KOPT-K1 (cell line): ENCODE data around the gene DNAJC18.
"Not testable (repeated sequence)": the region's sequence is repeated elsewhere in the genome, so short reads cannot be mapped to it uniquely, and the experiment has no call there.

ENCODE experiments used
- H3K27ac ChIP-seq: fragments of 200-600 bp; sonication (generic); 2 replicates; pipeline ENCODE4 v1.5.1; 2016; ENCODE audit warnings: antibody characterized with exemption, mild to moderate bottlenecking, low read depth, low read length; ENCODE audit not compliant: poor library complexity, severe bottlenecking
- H3K36me3 ChIP-seq: fragments of 200-600 bp; sonication (generic); 2 replicates; pipeline ENCODE4 v1.5.1; 2017; ENCODE audit warnings: antibody characterized with exemption, mild to moderate bottlenecking, low read length, moderate library complexity; ENCODE audit not compliant: insufficient read depth
- H3K9me3 ChIP-seq: fragments of 200-600 bp; sonication (generic); 2 replicates; pipeline ENCODE4 v1.5.1; 2017; ENCODE audit warnings: antibody characterized with exemption, low read length, mild to moderate bottlenecking; ENCODE audit not compliant: insufficient read depth, poor library complexity, severe bottlenecking

The DNAJC18 gene

DNA sequence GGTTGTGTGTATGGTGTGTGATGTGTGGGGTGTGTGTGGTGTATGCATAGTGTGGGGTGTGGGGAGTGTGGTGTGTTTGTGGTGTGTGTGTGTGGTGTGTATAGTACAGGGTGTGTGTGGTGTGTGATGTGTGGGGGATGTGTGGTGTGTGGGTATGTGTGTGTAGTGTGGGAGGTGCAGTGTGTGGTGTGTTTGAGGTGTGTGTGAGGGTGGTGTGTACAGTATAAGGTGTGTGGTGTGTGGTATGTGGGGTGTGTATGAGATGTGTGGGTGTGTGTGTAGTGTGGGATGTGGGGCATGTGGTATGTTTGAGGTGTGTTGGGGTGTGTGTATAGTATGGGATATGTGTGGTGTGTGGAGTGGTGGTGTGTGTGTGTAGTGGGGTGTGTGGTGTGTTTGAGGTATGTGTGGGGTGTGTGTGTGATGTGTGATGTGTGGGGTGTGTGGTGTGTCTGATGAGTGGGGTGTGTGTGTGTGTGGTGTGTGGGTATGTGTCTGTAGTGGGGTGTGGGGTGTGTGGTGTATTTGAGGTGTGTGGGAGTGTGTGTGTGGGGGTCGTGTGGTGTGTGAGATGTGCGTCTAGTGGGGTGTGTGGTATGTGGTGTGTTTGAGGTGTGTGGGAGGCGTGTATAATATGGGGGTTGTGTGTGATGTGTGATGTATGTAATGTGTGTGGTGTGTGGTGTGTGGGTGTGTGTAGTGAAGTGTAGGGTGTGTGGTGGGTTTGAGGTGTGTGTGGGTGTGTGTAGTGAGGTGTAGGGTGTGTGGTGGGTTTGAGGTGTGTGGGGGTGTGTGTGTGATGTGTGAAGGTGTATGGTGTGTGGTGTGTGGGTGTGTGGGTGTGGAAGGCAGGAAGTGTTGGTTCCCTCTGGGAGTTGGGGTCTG, 14.6 kb upstream of the DNAJC18 start:
- Histone ChIP-seq H3K36me3 (no peaks in the 10 kb centered on the region), H3K27ac (no peak overlapping the region), H3K9me3 (no peaks in the 10 kb centered on the region)

DNA sequence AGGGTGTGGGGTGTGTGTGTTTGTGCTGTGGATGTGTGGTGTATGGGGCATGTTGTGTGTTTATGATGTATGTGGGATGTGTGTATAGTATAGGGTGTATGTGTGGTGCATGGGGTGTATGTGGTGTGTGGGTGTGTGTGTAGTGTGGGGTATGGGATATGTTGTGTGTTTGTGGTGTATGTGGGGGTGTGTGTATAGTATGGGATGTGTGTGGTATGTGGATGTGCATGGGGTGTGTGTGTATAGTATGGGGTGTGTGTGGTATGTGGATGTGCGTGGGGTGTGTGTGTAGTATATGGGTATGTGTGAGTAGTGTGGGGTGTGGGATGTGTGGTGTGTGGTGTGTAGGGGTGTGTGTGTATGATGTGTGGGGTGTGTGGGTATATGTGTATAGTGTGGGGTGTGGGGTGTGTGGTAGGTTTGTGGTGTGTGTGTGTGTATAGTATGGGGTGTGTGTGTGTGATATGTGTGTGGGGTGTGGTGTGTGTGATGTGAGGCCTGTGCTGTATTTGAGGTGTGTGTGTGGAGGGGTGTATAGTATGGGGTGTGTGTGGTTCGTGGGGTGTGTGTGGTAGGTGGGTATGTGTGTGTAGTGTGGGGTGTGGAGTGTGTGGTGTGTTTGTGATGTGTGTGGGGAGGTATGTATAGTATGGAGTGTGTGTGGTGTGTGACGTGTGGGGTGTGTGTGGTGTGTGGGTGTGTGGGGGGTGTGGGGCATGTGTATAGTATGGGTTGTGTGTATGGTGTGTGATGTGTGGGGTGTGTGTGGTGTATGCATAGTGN, 12.7 kb upstream of the DNAJC18 start:
- Histone ChIP-seq H3K36me3 (no peaks in the 10 kb centered on the region), H3K9me3 (no peaks in the 10 kb centered on the region), H3K27ac (no peak overlapping the region)

DNA sequence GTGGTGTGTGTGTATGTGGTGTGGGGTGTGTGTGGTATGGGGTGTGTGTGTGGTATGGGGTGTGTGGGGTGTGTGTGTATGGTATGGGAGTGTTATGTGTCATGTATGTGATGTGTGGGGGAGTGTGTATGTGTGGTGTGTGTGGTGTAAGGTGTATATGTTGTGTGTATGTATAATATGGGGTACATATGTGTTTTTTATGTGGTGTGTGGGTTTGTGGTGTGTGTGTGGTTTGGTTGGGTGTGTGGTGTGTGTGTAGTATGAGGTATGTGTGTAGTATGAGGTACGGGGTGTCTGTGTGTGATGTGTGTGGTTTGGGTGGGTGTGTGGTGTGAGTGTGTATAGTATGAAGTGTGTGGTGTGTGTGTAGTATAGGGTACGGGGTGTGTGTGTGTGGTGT, 11.9 kb upstream of the DNAJC18 start:
- H3K27ac ChIP-seq = no peak overlapping the region
- H3K36me3 ChIP-seq = no peaks in the 10 kb centered on the region

GRCh38 chr5:139446956-139447779, 7.8 kb upstream of the DNAJC18 start:
- Histone ChIP-seq H3K27ac (no peak overlapping the region), H3K36me3 (no peaks in the 10 kb centered on the region), H3K9me3 (no peaks in the 10 kb centered on the region)

More for the DNA sequence above, 11.9 kb upstream of the DNAJC18 start:
- no peaks in the 10 kb centered on the region for H3K9me3 ChIP-seq

DNA sequence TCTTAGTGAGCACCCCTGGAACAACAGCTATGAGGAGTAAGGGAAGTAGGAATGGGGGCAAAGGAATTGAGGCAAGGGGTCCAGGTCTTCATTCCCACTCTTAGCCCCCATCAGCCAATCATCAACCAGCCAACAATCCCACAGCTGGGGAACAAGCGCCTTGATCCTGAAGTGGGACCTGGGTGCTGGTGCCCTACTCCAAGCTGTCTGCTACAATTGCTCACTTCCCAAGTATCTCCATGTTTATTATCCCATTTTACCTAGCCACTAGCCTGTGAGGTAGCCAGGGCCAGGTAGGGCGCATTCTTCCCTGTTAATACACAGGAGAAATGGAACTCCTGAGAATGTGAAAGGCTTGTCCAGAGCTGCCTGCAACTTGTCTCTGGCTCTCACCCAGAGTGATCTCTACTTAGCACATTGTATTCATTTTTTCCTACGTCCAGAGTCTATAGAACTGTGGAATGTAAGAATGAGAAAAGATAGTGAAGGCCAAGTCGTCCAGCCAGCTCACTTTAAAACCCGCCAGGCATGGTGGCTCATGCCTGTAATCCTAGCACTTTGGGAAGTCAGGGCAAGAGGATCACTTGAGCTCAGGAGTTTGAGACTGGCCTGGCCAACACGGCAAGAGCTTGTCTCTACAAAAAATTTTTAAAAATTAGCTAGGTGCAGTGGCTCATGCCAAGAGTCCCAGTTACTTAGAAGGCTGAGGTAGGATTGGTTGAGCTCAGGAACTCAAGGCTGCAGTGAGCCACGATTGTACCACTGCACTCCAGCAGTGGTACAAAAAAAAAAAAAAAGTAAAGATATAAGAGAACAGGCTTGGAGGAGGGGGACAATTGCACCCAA, 6.2 kb upstream of the DNAJC18 start:
- no peaks in the 10 kb centered on the region for H3K36me3 ChIP-seq
- H3K27ac ChIP-seq = no peak overlapping the region
- H3K9me3 ChIP-seq = no peaks in the 10 kb centered on the region

DNA sequence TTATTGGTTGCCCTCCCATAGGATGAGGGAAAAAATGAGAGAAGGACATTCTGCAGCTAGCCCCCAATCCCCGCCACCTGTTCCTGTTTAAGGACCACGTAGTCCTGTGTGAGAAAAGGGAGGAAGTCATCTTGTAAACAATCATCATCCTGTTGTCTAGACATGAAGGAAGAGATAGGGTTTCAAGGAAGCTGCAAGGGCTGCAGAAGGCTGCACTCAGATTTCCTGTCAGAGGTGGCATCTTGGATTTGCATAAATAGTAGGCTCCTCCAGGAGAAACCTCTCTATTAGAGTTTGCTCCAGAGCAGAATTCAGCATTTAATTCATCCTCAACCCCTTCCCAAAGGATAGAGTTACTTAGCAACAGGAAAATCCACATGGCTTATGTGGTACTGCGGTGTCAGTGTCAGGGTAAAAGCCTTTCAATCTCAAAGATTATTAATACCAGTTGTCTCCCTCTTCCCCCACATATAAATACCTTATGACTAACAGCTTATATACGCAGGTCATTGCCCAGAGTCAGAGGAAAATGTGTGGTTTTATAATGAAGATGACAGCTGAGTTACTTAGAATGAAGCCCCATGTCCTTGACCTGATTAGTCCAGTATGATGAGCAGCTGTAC, 4.6 kb upstream of the DNAJC18 start:
- no peaks in the 10 kb centered on the region for H3K9me3 ChIP-seq
- H3K27ac ChIP-seq = no peak overlapping the region
- H3K36me3 ChIP-seq = no peaks in the 10 kb centered on the region

DNA sequence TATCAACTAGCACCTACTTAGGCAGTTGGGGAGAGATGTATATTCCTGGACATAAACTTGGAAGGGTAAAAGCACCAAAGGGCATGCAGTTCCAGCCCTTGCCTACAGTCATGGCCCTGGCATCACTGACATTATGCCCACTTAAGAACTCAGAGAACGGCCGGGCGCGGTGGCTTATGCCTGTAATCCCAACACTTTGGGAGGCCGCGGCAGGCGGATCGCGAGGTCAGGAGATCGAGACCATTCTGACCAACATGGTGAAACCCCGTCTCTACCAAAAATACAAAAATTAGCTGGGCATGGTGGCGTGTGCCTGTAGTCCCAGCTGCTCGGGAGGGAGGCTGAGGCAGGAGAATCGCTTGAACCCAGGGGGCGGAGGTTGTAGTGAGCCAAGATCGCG, 1.1 kb upstream of the DNAJC18 start:
- not testable (repeated sequence) for H3K36me3 ChIP-seq, H3K27ac ChIP-seq, H3K9me3 ChIP-seq

DNA sequence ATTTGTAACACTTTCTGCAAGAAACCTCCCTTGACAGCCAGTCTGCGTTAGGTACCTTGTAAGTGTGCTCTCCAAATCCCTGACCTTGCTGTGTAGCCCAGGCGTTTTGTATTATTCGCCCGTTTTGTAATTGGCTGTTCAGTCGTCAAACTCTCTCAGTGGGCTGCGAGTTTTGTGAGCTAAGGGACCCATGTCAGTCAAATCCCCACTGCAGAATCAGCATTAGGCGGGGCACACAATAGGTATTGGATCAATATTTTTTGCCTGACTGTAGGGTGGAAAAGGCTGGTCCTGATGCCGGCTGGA, 665 bp downstream of the DNAJC18 start:
- Histone ChIP-seq H3K27ac (peak overlapping the region; percentile 76), H3K9me3 (no peaks in the 10 kb centered on the region), H3K36me3 (no peaks in the 10 kb centered on the region)

DNA sequence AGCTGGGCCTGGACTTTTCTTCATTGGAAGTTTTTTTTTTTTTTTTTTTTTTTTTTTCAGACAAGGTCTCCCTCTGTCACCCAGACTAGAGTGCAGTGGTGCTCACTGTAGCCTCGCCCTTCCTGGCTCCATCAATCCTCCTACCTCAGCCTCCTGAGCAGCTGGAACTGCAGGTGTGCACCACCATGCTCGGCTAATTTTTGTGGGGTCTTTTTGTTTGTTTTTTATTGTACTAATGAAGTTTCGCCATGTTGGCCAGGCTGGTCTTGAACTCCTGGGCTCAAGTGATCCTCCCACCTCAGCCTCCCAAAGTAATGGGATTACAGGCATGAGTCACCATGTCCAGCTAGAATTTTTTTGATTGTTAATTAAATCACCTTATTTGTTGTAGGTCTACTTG, 3.6 kb downstream of the DNAJC18 start:
- Histone ChIP-seq H3K27ac (no peak overlapping the region), H3K36me3 (no peaks in the 10 kb centered on the region), H3K9me3 (no peaks in the 10 kb centered on the region)

GRCh38 chr5:139431706-139432105, 7.6 kb downstream of the DNAJC18 start:
- 0 out of 2 replicates have a peak, but pooled peaks cover 4% of the 10 kb centered on the region for H3K36me3 ChIP-seq
- H3K9me3 ChIP-seq = no peaks in the 10 kb centered on the region
- H3K27ac ChIP-seq = no peak overlapping the region

DNA sequence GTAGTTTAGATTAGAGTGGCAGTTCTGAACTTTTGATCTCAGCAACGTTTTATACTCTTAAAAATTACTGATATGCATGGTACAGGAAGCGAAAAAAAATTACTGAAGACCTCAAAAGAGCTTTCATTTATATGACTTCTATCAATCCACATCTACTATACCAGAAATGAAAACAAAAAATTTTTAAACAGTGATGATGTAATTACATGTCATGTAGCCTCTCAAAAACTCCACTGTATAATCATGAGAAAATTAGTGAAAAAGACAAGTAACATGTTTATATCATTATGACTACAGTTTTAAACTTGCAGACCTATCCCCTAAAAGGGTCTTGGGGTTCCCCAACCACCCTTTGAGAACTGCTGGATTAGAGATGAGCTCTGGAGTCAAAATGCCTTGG, 9.3 kb downstream of the DNAJC18 start:
- Histone ChIP-seq H3K9me3 (no peaks in the 10 kb centered on the region), H3K36me3 (peaks cover 4% of the 10 kb centered on the region; the same call in 1 of the 2 replicates), H3K27ac (no peak overlapping the region)

DNA sequence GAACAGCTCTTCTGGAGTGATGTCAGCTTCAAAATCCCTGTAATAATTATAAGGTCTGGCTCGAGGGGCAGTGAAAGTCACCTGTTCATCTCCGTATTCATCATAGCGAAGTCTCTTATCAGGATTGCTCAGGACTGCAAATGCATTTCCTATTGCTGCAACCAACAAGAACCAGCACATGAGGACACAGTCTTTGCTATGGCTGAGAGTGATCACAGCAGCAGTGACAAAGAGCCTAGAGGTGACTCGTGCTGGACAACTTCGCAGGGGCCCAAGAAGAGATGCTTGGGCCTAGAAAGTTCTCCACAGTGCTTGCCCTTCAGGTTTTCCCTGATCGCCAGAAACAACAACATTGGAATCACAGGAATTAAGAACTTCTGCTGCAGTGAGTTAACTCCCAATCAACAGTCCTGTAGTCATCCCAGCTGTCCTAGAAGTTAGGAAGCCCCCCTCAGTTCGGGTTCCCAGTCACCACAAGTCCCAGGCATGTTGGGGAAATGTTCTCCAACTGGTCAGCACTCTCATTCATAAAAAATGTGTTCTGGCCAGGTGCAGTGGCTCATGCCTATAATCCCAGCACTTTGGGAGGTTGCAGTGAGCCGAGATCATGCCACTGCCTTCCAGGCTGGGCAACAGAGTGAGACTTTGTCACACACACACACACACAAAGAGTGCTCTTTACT, 13.0 kb downstream of the DNAJC18 start:
- H3K36me3 ChIP-seq = peaks cover 15% of the 10 kb centered on the region; the same call in 1 of the 2 replicates
- no peaks in the 10 kb centered on the region for H3K9me3 ChIP-seq
- H3K27ac ChIP-seq = no peak overlapping the region

GRCh38 chr5:139425497-139425896, 13.8 kb downstream of the DNAJC18 start:
- Histone ChIP-seq H3K36me3 (peaks cover 15% of the 10 kb centered on the region; the same call in 1 of the 2 replicates), H3K9me3 (no peaks in the 10 kb centered on the region), H3K27ac (no peak overlapping the region)
